ENCODE results near the gene RPL28.
"Not testable (repeated sequence)": the region's sequence is repeated elsewhere in the genome, so short reads cannot be mapped to it uniquely, and the experiment has no call there.

DNA sequence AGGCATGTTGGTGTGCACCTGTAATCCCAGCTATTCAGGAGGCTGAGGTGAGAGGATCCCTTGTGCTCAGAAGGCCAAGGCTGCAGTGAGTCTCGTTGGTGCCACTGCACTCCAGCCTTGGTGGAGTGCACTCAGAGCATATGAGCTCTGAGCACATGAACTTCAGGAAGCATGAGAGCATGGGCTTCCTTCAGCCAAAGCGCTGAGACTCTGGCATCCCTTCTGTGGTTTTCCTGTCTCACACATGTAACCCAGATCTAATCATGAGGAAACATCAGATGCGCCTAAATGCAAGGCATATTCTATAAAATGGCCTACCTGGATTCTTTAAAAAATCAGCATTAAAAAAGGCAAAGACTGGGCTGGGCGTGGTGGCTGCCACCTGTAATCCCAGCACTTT, 35.5 kb downstream of the RPL28 start:
- TF ChIP-seq IRF2 (CRISPR knock-in tag; IDR thresholded peaks at IDR 0.05; ENCODE audit: borderline replicate concordance, low read depth); ZNF423 (CRISPR knock-in tag; IDR thresholded peaks at IDR 0.05); FOXJ3 (CRISPR knock-in tag; IDR thresholded peaks at IDR 0.05; ENCODE audit: borderline replicate concordance); TEAD1 (CRISPR knock-in tag; IDR thresholded peaks at IDR 0.05); STAT6 (CRISPR knock-in tag; conservative IDR thresholded peaks at IDR 0.05; ENCODE audit: low read depth); SP1 (CRISPR knock-in tag; conservative IDR thresholded peaks at IDR 0.05); MAX (CRISPR knock-in tag; IDR thresholded peaks at IDR 0.05); USF1 (CRISPR knock-in tag; IDR thresholded peaks at IDR 0.05); ATF3 (CRISPR knock-in tag; conservative IDR thresholded peaks at IDR 0.05); ZNF138 (CRISPR knock-in tag; conservative IDR thresholded peaks at IDR 0.05): not testable (repeated sequence)
- TF ChIP-seq, protein P1, sequence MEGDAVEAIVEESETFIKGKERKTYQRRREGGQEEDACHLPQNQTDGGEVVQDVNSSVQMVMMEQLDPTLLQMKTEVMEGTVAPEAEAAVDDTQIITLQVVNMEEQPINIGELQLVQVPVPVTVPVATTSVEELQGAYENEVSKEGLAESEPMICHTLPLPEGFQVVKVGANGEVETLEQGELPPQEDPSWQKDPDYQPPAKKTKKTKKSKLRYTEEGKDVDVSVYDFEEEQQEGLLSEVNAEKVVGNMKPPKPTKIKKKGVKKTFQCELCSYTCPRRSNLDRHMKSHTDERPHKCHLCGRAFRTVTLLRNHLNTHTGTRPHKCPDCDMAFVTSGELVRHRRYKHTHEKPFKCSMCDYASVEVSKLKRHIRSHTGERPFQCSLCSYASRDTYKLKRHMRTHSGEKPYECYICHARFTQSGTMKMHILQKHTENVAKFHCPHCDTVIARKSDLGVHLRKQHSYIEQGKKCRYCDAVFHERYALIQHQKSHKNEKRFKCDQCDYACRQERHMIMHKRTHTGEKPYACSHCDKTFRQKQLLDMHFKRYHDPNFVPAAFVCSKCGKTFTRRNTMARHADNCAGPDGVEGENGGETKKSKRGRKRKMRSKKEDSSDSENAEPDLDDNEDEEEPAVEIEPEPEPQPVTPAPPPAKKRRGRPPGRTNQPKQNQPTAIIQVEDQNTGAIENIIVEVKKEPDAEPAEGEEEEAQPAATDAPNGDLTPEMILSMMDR (IDR thresholded peaks at IDR 0.05): not testable (repeated sequence)
